HL-60 (cell line): ENCODE data around the gene SMCO4.

Experiments
- DNase-seq, 2 experiments: peaks; one replicate each; pipeline ENCODE4 v3.0.0-alpha.2; 2010 to 2020; ENCODE audit warnings: low read depth in 1 of 2, low spot score in 1 of 2
- H3K27ac ChIP-seq: fragments of 250-450 bp; sonication (Bioruptor Pico); replicated peaks from 2 replicates; pipeline ENCODE4 v1.5.1; 2020; ENCODE audit warnings: mild to moderate bottlenecking, moderate library complexity
- H3K27me3 ChIP-seq: fragments of 250-450 bp; sonication (Bioruptor Pico); 2 replicates; pipeline ENCODE4 v1.5.1; 2021; ENCODE audit warnings: mild to moderate bottlenecking, moderate library complexity; ENCODE audit not compliant: insufficient read depth, poor library complexity, severe bottlenecking
- H3K4me3 ChIP-seq: replicated peaks from 2 replicates; pipeline ENCODE4 v1.5.1; 2011; ENCODE audit warnings: mild to moderate bottlenecking, control low read depth, low read length; ENCODE audit not compliant: insufficient read depth
- GABPA ChIP-seq: IDR thresholded peaks from 2 replicates; pipeline ENCODE4 v1.6.1; 2012; ENCODE audit warnings: low read depth
- POLR2AphosphoS5 ChIP-seq: IDR thresholded peaks from 2 replicates; pipeline ENCODE4 v1.6.1; 2012; ENCODE audit warnings: low read depth
- SPI1 ChIP-seq: IDR thresholded peaks from 2 replicates; pipeline ENCODE4 v1.6.1; 2012; ENCODE audit warnings: low read depth, mild to moderate bottlenecking, borderline replicate concordance
- TF ChIP-seq, protein P1 (sequence below): IDR thresholded peaks from 2 replicates; pipeline ENCODE4 v1.6.1; 2012; ENCODE audit warnings: low read depth; ENCODE audit not compliant: insufficient replicate concordance
- TF ChIP-seq, protein P2 (sequence below): IDR thresholded peaks from one replicate; pipeline ENCODE4 v1.5.1; 2011; ENCODE audit warnings: low read length, control low read depth, inconsistent platforms; ENCODE audit not compliant: insufficient read depth

SMCO4 gene

DNA sequence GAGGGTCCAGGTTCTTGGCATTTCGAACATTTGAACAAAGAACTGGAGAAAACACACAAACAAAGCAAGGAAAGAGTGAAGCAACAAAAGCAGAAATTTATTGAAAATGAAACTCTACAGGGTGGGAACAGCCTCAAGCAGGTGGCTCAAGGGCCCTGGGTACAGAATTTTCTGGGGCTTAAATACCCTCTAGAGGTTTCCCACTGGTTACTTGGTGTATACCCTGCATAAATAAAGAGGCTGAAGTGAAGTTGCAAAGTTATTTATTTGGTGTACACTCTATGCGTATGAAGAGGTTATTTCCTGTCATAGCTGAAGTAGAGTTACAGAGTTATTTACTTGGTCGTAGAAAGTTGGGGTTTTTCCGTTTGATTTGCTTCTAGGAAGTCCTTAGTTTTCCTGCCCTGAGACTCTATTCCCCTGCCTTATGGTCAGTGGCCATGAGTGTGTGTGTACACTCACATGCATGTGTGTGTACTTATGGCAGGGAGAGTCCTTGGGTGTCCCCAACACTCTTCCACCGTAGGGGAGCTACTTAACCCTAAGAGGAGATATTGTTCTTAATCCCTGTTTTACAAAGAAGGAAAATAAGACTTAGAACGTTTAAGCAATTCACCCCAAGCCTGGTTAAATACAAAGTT lies 5.6 kb upstream of the SMCO4 start:
- TF ChIP-seq GABPA (no peak), SPI1 (no peak), POLR2AphosphoS5 (no peak)
- TF ChIP-seq, protein P1, sequence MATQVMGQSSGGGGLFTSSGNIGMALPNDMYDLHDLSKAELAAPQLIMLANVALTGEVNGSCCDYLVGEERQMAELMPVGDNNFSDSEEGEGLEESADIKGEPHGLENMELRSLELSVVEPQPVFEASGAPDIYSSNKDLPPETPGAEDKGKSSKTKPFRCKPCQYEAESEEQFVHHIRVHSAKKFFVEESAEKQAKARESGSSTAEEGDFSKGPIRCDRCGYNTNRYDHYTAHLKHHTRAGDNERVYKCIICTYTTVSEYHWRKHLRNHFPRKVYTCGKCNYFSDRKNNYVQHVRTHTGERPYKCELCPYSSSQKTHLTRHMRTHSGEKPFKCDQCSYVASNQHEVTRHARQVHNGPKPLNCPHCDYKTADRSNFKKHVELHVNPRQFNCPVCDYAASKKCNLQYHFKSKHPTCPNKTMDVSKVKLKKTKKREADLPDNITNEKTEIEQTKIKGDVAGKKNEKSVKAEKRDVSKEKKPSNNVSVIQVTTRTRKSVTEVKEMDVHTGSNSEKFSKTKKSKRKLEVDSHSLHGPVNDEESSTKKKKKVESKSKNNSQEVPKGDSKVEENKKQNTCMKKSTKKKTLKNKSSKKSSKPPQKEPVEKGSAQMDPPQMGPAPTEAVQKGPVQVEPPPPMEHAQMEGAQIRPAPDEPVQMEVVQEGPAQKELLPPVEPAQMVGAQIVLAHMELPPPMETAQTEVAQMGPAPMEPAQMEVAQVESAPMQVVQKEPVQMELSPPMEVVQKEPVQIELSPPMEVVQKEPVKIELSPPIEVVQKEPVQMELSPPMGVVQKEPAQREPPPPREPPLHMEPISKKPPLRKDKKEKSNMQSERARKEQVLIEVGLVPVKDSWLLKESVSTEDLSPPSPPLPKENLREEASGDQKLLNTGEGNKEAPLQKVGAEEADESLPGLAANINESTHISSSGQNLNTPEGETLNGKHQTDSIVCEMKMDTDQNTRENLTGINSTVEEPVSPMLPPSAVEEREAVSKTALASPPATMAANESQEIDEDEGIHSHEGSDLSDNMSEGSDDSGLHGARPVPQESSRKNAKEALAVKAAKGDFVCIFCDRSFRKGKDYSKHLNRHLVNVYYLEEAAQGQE: no peak
- TF ChIP-seq, protein P2, sequence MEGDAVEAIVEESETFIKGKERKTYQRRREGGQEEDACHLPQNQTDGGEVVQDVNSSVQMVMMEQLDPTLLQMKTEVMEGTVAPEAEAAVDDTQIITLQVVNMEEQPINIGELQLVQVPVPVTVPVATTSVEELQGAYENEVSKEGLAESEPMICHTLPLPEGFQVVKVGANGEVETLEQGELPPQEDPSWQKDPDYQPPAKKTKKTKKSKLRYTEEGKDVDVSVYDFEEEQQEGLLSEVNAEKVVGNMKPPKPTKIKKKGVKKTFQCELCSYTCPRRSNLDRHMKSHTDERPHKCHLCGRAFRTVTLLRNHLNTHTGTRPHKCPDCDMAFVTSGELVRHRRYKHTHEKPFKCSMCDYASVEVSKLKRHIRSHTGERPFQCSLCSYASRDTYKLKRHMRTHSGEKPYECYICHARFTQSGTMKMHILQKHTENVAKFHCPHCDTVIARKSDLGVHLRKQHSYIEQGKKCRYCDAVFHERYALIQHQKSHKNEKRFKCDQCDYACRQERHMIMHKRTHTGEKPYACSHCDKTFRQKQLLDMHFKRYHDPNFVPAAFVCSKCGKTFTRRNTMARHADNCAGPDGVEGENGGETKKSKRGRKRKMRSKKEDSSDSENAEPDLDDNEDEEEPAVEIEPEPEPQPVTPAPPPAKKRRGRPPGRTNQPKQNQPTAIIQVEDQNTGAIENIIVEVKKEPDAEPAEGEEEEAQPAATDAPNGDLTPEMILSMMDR: no peak
- H3K27ac ChIP-seq: no peak overlapping the region
- no peak for DNase-seq
- H3K4me3 ChIP-seq: no peak overlapping the region
- peaks cover 2% of the 10 kb centered on the region for H3K27me3 ChIP-seq

DNA sequence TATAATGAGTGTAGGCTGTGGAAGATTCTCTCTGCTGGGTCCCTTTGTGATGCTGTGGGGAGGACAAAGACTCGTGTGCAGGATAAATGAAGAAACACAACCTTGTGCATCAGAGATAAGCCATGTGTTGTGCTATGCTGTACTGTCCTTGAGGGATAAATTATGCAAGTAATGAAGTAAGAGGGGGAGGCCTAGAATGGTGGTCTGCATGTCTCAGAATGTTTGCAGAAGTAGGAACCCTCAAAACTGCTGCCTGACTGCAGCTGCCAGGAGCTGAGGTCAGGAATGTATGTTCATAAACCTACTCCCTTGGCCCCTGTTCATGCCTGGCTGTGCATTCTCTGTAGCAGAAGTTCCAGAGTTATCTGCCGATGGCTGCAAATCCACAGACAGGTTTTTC lies 4.6 kb upstream of the SMCO4 start:
- no peak overlapping the region for H3K27ac ChIP-seq
- H3K27me3 ChIP-seq: no peaks in the 10 kb centered on the region
- TF ChIP-seq, protein P2: no peak
- TF ChIP-seq SPI1 (no peak), GABPA (no peak), POLR2AphosphoS5 (no peak)
- TF ChIP-seq, protein P1: no peak
- no peak for DNase-seq
- H3K4me3 ChIP-seq: no peak overlapping the region

DNA sequence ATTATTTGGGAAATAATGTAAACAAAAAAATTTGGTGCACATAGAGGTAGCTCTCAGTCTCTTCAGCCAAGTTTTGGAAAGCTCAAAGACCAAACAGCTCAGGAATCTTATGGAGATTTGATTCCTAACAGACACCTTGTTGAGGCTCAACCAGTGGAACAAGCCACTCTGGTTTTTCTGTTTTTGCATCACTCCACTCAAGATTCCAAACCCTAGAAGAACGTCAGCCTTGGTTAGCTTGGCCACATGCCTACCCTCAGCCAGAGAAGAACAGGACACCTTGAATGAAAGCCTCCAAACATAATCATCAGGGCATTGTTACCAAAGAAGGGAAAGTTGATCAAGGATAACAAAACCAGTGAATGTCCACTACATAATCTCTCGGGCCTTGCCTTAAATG lies 3.8 kb upstream of the SMCO4 start:
- no peak overlapping the region for H3K27ac ChIP-seq
- H3K4me3 ChIP-seq: no peak overlapping the region
- TF ChIP-seq SPI1: no peak
- TF ChIP-seq, protein P1: no peak
- no peak for DNase-seq
- H3K27me3 ChIP-seq: no peaks in the 10 kb centered on the region
